HG02642 (cell line): ENCODE results near the gene ADGRF1.
"Not testable (repeated sequence)": the region's sequence is repeated elsewhere in the genome, so short reads cannot be mapped to it uniquely, and the experiment has no call there.

Source experiments
- ATAC-seq: cut with Tn5 transposase; IDR thresholded peaks from one replicate; pipeline ENCODE4 v1.9.1; 2021; ENCODE audit warnings: mild to moderate bottlenecking; ENCODE audit not compliant: unreplicated experiment, poor library complexity

The ADGRF1 gene

GRCh38 chr6:47062346-47062745 is 20.2 kb upstream of the ADGRF1 start:
- ATAC-seq: no peak

GRCh38 chr6:47061309-47062300 is 19.5 kb upstream of the ADGRF1 start:
- ATAC-seq: no peak

- no peak for ATAC-seq
Observed at GRCh38 chr6:47059216-47059885, 17.2 kb upstream of the ADGRF1 start.

GRCh38 chr6:47057830-47058540 is 15.9 kb upstream of the ADGRF1 start:
- ATAC-seq: no peak

GRCh38 chr6:47056832-47057231 is 14.7 kb upstream of the ADGRF1 start:
- ATAC-seq: no peak

- not testable (repeated sequence) for ATAC-seq
Observed at GRCh38 chr6:47054302-47054701, 12.2 kb upstream of the ADGRF1 start.

- ATAC-seq: no peak
Observed at GRCh38 chr6:47048638-47049037, 6.5 kb upstream of the ADGRF1 start.

GRCh38 chr6:47047479-47048407 is 5.6 kb upstream of the ADGRF1 start:
- ATAC-seq: peak; percentile 86

GRCh38 chr6:47047097-47047478 is 5.0 kb upstream of the ADGRF1 start:
- no peak for ATAC-seq

- ATAC-seq: no peak
Observed at GRCh38 chr6:47044397-47044796, 2.3 kb upstream of the ADGRF1 start.

- no peak for ATAC-seq
Observed at GRCh38 chr6:47043286-47043685, 1.2 kb upstream of the ADGRF1 start.

GRCh38 chr6:47041741-47042140 is 391 bp downstream of the ADGRF1 start:
- ATAC-seq: no peak

- ATAC-seq: no peak
Observed at GRCh38 chr6:47034926-47035325, 7.2 kb downstream of the ADGRF1 start.

GRCh38 chr6:47034421-47034820 is 7.7 kb downstream of the ADGRF1 start:
- no peak for ATAC-seq

- no peak for ATAC-seq
Observed at GRCh38 chr6:47032974-47033765, 9.0 kb downstream of the ADGRF1 start.

GRCh38 chr6:47031656-47032055 is 10.5 kb downstream of the ADGRF1 start:
- no peak for ATAC-seq

- no peak for ATAC-seq
Observed at GRCh38 chr6:47029865-47030561, 12.1 kb downstream of the ADGRF1 start.

- ATAC-seq: no peak
Observed at GRCh38 chr6:47028835-47029360, 13.2 kb downstream of the ADGRF1 start.
